D721Med (cell line): Measurements from ENCODE around the gene STX1A.
A peak's percentile ranks its signal among the peaks of the same experiment; 100 is the strongest.
"Not testable (repeated sequence)": the region's sequence is repeated elsewhere in the genome, so short reads cannot be mapped to it uniquely, and the experiment has no call there.

Source experiments
- DNase-seq: peaks from one replicate; pipeline ENCODE4 v3.0.0; 2011; ENCODE audit warnings: low spot score; ENCODE audit not compliant: insufficient read length
- FAIRE-seq: peaks from 2 replicates; lab custom pipeline; 2011; peaks lifted over from hg19 to GRCh38; lab: Jason Lieb, UNC
- TF ChIP-seq, protein P1 (sequence below): IDR thresholded peaks from 2 replicates; pipeline ENCODE4 v1.5.1; 2012; ENCODE audit warnings: mild to moderate bottlenecking, control low read depth; ENCODE audit not compliant: insufficient read depth; ENCODE audit errors: missing control alignments

The STX1A gene

GRCh38 chr7:73716318-73716890, 3.1 kb downstream of the STX1A start:
- no peak for FAIRE-seq
- DNase-seq, result no peak
- TF ChIP-seq, protein P1, sequence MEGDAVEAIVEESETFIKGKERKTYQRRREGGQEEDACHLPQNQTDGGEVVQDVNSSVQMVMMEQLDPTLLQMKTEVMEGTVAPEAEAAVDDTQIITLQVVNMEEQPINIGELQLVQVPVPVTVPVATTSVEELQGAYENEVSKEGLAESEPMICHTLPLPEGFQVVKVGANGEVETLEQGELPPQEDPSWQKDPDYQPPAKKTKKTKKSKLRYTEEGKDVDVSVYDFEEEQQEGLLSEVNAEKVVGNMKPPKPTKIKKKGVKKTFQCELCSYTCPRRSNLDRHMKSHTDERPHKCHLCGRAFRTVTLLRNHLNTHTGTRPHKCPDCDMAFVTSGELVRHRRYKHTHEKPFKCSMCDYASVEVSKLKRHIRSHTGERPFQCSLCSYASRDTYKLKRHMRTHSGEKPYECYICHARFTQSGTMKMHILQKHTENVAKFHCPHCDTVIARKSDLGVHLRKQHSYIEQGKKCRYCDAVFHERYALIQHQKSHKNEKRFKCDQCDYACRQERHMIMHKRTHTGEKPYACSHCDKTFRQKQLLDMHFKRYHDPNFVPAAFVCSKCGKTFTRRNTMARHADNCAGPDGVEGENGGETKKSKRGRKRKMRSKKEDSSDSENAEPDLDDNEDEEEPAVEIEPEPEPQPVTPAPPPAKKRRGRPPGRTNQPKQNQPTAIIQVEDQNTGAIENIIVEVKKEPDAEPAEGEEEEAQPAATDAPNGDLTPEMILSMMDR, result no peak

DNA sequence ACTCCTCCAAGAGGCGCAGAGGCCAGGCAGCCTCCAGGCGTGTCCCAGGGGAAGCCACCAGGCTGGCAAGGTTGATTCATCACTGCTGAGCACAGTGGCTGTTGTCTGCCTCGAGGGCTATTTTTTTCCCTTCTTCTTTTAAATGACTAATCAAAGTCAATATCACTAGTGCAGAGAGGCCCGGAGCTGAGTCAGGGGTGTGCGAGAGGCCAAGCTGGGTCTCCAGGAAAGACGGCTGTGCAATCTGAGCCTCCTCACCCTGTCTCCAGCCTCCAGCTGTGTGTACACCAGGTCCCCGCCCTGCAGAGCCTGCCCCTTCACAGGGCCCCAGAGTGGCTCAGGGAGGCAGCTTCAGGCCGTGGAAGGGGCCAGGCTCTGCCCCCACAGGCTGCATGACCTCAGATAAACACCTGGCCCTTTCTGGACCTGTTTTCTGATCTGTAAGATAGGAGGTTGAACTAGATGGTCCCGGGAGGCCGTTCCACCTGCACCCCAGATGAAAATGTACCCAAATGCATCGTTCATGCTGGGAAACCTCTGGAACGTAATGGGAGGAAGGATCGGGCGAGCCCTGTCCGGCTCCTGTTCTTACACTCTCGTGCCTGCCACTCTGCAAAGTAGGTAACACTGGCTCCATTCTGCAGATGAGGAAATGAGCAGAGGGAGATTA, 3.7 kb downstream of the STX1A start:
- no peak for DNase-seq
- TF ChIP-seq, protein P1, result no peak
- no peak for FAIRE-seq

DNA sequence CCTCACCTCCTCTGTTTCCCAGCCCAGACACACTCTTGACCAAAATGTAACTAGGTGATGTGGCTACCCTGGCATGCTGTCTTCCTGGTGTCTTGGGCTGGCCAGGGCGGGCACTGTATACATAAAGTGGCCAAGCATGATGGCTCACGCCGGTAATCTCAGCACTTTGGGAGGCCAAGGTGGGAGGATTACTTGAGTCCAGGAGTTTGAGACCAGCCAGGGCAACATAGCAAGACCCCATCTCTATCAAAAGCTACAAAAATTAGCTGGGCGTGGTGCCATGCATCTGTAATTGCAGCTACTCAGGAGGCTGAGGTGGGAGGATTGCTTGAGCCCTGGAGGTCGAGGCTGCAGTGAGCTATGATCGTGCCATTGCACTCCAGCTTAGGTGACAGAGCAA, 6.2 kb downstream of the STX1A start:
- FAIRE-seq, DNase-seq: not testable (repeated sequence)

GRCh38 chr7:73712773-73713172, 6.7 kb downstream of the STX1A start:
- DNase-seq (no peak), FAIRE-seq (no peak)
- TF ChIP-seq, protein P1, result no peak

DNA sequence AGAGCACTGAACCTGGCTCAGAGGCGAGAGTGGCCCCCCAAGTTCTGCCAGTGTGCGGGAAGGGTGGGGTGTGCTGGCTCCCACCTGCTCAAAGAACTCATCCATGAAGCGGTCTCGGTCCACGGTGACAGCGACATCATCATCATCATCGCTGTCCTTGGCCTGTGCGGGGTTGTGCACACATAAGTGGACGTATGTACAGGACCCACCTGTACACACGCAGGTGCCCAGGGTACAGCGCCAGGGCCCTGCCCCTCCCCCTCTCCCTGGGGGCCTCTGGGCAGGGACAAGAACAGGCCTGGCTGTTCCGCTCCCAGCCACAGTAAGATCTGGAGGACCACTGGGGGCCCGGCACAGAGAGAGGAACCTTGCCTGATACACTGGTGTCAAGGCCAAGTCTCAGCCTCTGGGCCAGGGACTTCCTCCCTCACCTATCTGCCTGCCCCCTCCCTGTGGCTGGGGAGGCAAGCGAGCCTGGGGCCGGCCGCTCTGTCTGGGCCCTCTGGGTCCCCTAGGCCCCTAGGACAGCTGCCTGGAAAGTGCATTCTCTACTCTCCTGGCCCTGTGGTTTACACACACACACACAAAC, 10.4 kb downstream of the STX1A start:
- TF ChIP-seq, protein P1, result no peak
- FAIRE-seq (no peak), DNase-seq (peak; percentile 4)

GRCh38 chr7:73707045-73707631, 12.3 kb downstream of the STX1A start:
- no peak for FAIRE-seq
- DNase-seq, result peak; percentile 55
- TF ChIP-seq, protein P1, result no peak

GRCh38 chr7:73706126-73707044, 13.1 kb downstream of the STX1A start:
- no peak for FAIRE-seq
- TF ChIP-seq, protein P1, result no peak
- peak; percentile 31 for DNase-seq
